Activated CD8-positive, alpha-beta memory T cell treated with anti-CD3 and anti-CD28 coated beads for 24 hours (primary cell): ENCODE data around the gene RPGR.

Experiments
- DNase-seq: peaks from one replicate; pipeline ENCODE4 v3.0.0-alpha.2; 2020

Gene RPGR

GRCh38 chrX:38327007-38327774 lies at the start of gene RPGR:
RPGR (minus strand) TSS chrX:38327509; CDS start chrX:38327367, 142 bp downstream.
- peak; percentile 93 for DNase-seq

GRCh38 chrX:38376747-38377146 lies 49.4 kb upstream of the RPGR start:
- no peak for DNase-seq

- no peak for DNase-seq
These were observed 48.6 kb upstream of the RPGR start for GRCh38 chrX:38375891-38376290.

- no peak for DNase-seq
These were observed 47.1 kb upstream of the RPGR start for GRCh38 chrX:38374431-38374830.

- DNase-seq: no peak
These were observed 44.3 kb upstream of the RPGR start for GRCh38 chrX:38371641-38372040.

- no peak for DNase-seq
These were observed 41.5 kb upstream of the RPGR start for GRCh38 chrX:38368774-38369173.

GRCh38 chrX:38365954-38366353 lies 38.6 kb upstream of the RPGR start:
- DNase-seq: no peak

- DNase-seq: no peak
These were observed 35.7 kb upstream of the RPGR start for GRCh38 chrX:38363046-38363445.

GRCh38 chrX:38357747-38358673 lies 30.7 kb upstream of the RPGR start:
- DNase-seq: no peak

GRCh38 chrX:38356401-38356800 lies 29.1 kb upstream of the RPGR start:
- DNase-seq: no peak

- DNase-seq: no peak
These were observed 25.1 kb upstream of the RPGR start, which contains the start of gene OTC for GRCh38 chrX:38352362-38352761. OTC (plus strand) TSS chrX:38352604; CDS start chrX:38352697, 93 bp downstream.

GRCh38 chrX:38351346-38351745 lies 24.0 kb upstream of the RPGR start:
- no peak for DNase-seq

GRCh38 chrX:38347136-38347535 lies 19.8 kb upstream of the RPGR start:
- DNase-seq: no peak

GRCh38 chrX:38346150-38346549 lies 18.8 kb upstream of the RPGR start:
- DNase-seq: no peak

- no peak for DNase-seq
These were observed 15.8 kb upstream of the RPGR start for GRCh38 chrX:38342853-38343778.

- DNase-seq: no peak
These were observed 14.1 kb upstream of the RPGR start for GRCh38 chrX:38341442-38341841.

- DNase-seq: no peak
These were observed 9.4 kb upstream of the RPGR start for GRCh38 chrX:38336538-38337240.

GRCh38 chrX:38335382-38335781 lies 8.1 kb upstream of the RPGR start:
- DNase-seq: no peak

- DNase-seq: no peak
These were observed 5.2 kb upstream of the RPGR start for GRCh38 chrX:38332505-38332904.

- no peak for DNase-seq
These were observed 419 bp upstream of the RPGR start for GRCh38 chrX:38327775-38328081.

GRCh38 chrX:38326086-38326485 lies 1.2 kb downstream of the RPGR start:
- no peak for DNase-seq

- DNase-seq: no peak
These were observed 6.5 kb downstream of the RPGR start for GRCh38 chrX:38320819-38321218.
